Natural killer cell (primary cell): ENCODE results near the gene GTSF1L. TPM values are rescaled to one million over a fixed set of nuclear protein-coding genes. Genes with fewer than 3 reads are reported as not detected.

ENCODE experiments used
- ATAC-seq, 3 donors: fragments of 150-1000 bp in 2 of 3; fragments of 200-7000 bp in 1 of 3; cut with Tn5 transposase; 1 replicate in 1 of 3; 2 replicates in 2 of 3; pipeline ENCODE4 v1.10.0; 2021; ENCODE audit warnings: mild to moderate bottlenecking in 2 of 3, moderate library complexity in 2 of 3
- DNase-seq, 2 donors: peaks; one replicate each; pipeline versions ENCODE4 v3.0.0 to v3.0.0-alpha.2; 2013 to 2021; ENCODE audit warnings: mixed read lengths in 1 of 2
- H3K27ac ChIP-seq: one replicate; pipeline ENCODE4 v1.5.1; 2013; ENCODE audit warnings: mild to moderate bottlenecking, low read length
- H3K27me3 ChIP-seq: one replicate; pipeline ENCODE4 v1.6.1; 2013; ENCODE audit warnings: low read length; ENCODE audit not compliant: control insufficient read depth, insufficient read depth
- H3K36me3 ChIP-seq: one replicate; pipeline ENCODE4 v1.6.1; 2013; ENCODE audit warnings: low read length; ENCODE audit not compliant: control insufficient read depth, insufficient read depth
- H3K4me1 ChIP-seq: one replicate; pipeline ENCODE4 v1.6.1; 2013; ENCODE audit warnings: low read length; ENCODE audit not compliant: control insufficient read depth, insufficient read depth
- H3K4me3 ChIP-seq: one replicate; pipeline ENCODE4 v1.5.1; 2013; ENCODE audit warnings: low read length
- H3K9me3 ChIP-seq: one replicate; pipeline ENCODE4 v1.6.1; 2013; ENCODE audit warnings: low read length; ENCODE audit not compliant: control insufficient read depth, insufficient read depth
- H3K27ac Mint-ChIP-seq, 2 donors: one replicate each; pipeline ENCODE4 v1.8.0; 2022; ENCODE audit warnings: mild to moderate bottlenecking in 2 of 2, mixed read lengths in 2 of 2, moderate library complexity in 1 of 2
- H3K27me3 Mint-ChIP-seq, 2 donors: one replicate each; pipeline ENCODE4 v1.8.0; 2022; ENCODE audit warnings: low read depth in 2 of 2, mixed read lengths in 2 of 2
- H3K36me3 Mint-ChIP-seq: one replicate; pipeline ENCODE4 v1.8.0; 2022; ENCODE audit warnings: mixed read lengths
- H3K4me1 Mint-ChIP-seq, 2 donors: one replicate each; pipeline ENCODE4 v1.8.0; 2022; ENCODE audit warnings: mixed read lengths in 2 of 2
- H3K4me3 Mint-ChIP-seq: one replicate; pipeline ENCODE4 v1.8.0; 2022; ENCODE audit warnings: mild to moderate bottlenecking, moderate library complexity, mixed read lengths
- H3K9me3 Mint-ChIP-seq, 2 donors: one replicate each; pipeline ENCODE4 v1.8.0; 2022; ENCODE audit warnings: mixed read lengths in 2 of 2
- CTCF ChIP-seq: fragments of 200-600 bp; IDR thresholded peaks from one replicate; pipeline ENCODE4 v1.8.0; 2022; ENCODE audit warnings: antibody characterized with exemption
- WGBS: methylation state at CpG from one replicate; pipeline ENCODE4 v1.1.7; 2013; ENCODE audit warnings: missing lambda C conversion rate; ENCODE audit not compliant: insufficient coverage; 5-methylcytosine and 5-hydroxymethylcytosine counted together
- intact Hi-C: fragments of 100-400 bp; cut with micrococcal nuclease; formaldehyde crosslinking; loops from one replicate; pipeline ENCODE4 v1.14.2; 2022
- total RNA-seq, 4 donors: library from RNA; stranded (reverse); fragments of 120-200 nt in 1 of 4; gene quantifications; one replicate each; pipeline versions ENCODE4 v1.2.3 to v1.2.4, GENCODE V29; 2013 to 2022

Gene GTSF1L
- total RNA-seq, 3 donors from 2014 or later (not counting 1 experiment from before 2014, with no cell fraction given), result not detected

GRCh38 chr20:43694763-43695162 lies 32.0 kb downstream of the GTSF1L start:
- no peak overlapping the region for H3K27ac Mint-ChIP-seq
- DNase-seq (no peak), ATAC-seq (no peak)

GRCh38 chr20:43691928-43692524 lies 34.8 kb downstream of the GTSF1L start:
- Mint-ChIP-seq H3K27me3 (no peaks in the 10 kb centered on the region), H3K4me1 (no peaks in the 10 kb centered on the region), H3K9me3 (no peaks in the 10 kb centered on the region), H3K27ac (no peak overlapping the region), H3K36me3 (no peaks in the 10 kb centered on the region), H3K4me3 (no peak overlapping the region)
- DNase-seq (peak in 1 of 2 donors; percentile 63), ATAC-seq (peak in 1 of 3 donors; percentile 46)
- no peak overlapping the region for H3K27ac ChIP-seq
- no peaks in the 10 kb centered on the region for H3K4me1 ChIP-seq
- H3K27me3 ChIP-seq, result no peaks in the 10 kb centered on the region
- TF ChIP-seq CTCF, result no peak
- H3K36me3 ChIP-seq, result no peaks in the 10 kb centered on the region
- intact Hi-C loops, result no loop called here
- H3K4me3 ChIP-seq, result no peak overlapping the region
- H3K9me3 ChIP-seq, result no peaks in the 10 kb centered on the region
- WGBS, result 92% methylated on average over 5 of the region's 5 CpGs

More at GRCh38 chr20:43694763-43695162, 32.0 kb downstream of the GTSF1L start:
- H3K36me3 Mint-ChIP-seq, result no peaks in the 10 kb centered on the region
- Histone ChIP-seq H3K27me3 (no peaks in the 10 kb centered on the region), H3K4me1 (peaks cover 3% of the 10 kb centered on the region), H3K9me3 (no peaks in the 10 kb centered on the region), H3K27ac (no peak overlapping the region), H3K4me3 (no peak overlapping the region), H3K36me3 (no peaks in the 10 kb centered on the region)
- no peak for TF ChIP-seq CTCF
- H3K4me3 Mint-ChIP-seq, result no peak overlapping the region
- H3K4me1 Mint-ChIP-seq, result peaks cover 6% of the 10 kb centered on the region in 2 donors
- 96% methylated on average over 3 of the region's 3 CpGs for WGBS
- H3K27me3 Mint-ChIP-seq, result no peaks in the 10 kb centered on the region
- H3K9me3 Mint-ChIP-seq, result no peaks in the 10 kb centered on the region
- intact Hi-C loops, result no loop called here

- TF ChIP-seq CTCF, result no peak
Measured at GRCh38 chr20:43690943-43691598, 35.7 kb downstream of the GTSF1L start.

More at GRCh38 chr20:43690943-43691598, 35.7 kb downstream of the GTSF1L start:
- no peaks in the 10 kb centered on the region for H3K36me3 ChIP-seq
- H3K9me3 ChIP-seq, result no peaks in the 10 kb centered on the region
- Mint-ChIP-seq H3K27ac (no peak overlapping the region), H3K4me3 (no peak overlapping the region), H3K9me3 (no peaks in the 10 kb centered on the region), H3K27me3 (no peaks in the 10 kb centered on the region), H3K36me3 (no peaks in the 10 kb centered on the region), H3K4me1 (no peaks in the 10 kb centered on the region)
- no peak overlapping the region for H3K4me3 ChIP-seq
- H3K27ac ChIP-seq, result no peak overlapping the region
- intact Hi-C loops, result no loop called here
- ATAC-seq (no peak), DNase-seq (no peak)
- H3K27me3 ChIP-seq, result no peaks in the 10 kb centered on the region
- WGBS, result 97% methylated on average over 7 of the region's 9 CpGs
- H3K4me1 ChIP-seq, result no peaks in the 10 kb centered on the region
